HG03354 (cell line): ENCODE measurements around the gene COMMD7.

ENCODE experiments used
- ATAC-seq: cut with Tn5 transposase; IDR thresholded peaks from one replicate; pipeline ENCODE4 v1.9.1; 2021; ENCODE audit warnings: mild to moderate bottlenecking; ENCODE audit not compliant: unreplicated experiment, poor library complexity, severe bottlenecking

COMMD7 gene

DNA sequence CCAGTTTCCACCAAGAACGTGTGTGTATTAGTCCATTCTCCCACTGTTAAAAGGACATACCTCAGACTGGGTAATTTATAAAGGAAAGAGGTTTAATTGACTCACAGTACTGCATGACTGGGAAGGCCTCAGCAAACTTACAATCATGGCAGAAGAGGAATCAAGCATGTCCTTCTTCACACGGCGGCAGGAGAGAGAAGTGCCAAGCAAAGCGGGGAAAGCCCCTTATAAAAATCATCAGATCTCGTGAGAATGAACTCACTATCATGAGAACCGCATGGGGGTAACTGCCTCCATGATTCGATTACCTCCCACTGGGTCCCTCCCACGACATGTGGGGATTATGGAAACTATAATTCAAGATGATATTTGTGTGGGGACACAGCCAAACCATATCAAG lies 82.6 kb downstream of the COMMD7 start:
- ATAC-seq = no peak

DNA sequence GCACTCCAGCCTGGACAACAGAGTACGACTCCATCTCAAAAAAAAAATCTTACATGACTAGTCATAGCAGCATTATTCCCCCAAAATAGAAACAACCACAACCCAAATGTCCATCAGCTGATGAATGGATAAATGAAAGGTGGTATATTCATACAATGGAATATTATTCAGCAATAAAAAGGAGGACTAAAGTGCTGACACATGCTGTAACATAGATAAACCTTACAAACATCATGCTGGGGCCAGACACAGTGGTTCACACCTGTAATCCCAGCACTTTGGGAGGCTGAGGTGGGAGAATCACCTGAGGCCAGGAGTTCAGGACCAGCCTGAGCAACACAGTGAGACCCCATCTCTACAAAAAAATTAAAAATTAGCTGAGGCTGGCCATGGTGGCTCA lies 86.4 kb downstream of the COMMD7 start:
- ATAC-seq = no peak

DNA sequence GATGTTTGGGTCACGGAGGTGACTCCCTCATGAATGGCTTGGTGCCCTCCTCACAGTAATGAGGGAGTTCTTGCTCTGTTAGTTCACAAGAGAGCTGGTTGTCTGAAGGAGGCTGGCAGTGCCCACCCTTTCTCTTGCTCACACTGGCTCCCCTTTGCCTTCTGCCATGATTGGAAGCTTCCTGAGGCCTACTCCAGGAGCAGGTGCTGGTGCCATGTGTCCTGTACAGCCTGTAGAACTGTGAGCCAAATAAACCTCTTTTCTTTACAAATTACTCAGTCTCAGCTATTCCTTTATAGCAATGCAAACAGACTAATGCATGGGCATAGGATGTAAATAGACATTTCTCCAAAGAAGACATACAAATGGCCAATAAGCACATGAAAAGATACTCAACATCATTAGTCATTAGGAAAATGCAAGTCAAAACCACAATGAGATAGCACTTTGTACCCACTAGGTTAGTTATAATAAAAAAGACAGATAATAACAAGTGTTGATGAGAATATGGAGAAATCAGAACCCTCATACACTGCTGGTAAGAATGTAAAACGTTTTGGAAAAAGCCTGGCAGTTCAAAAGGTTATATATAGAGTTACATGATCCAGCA lies 87.3 kb downstream of the COMMD7 start:
- ATAC-seq = no peak

DNA sequence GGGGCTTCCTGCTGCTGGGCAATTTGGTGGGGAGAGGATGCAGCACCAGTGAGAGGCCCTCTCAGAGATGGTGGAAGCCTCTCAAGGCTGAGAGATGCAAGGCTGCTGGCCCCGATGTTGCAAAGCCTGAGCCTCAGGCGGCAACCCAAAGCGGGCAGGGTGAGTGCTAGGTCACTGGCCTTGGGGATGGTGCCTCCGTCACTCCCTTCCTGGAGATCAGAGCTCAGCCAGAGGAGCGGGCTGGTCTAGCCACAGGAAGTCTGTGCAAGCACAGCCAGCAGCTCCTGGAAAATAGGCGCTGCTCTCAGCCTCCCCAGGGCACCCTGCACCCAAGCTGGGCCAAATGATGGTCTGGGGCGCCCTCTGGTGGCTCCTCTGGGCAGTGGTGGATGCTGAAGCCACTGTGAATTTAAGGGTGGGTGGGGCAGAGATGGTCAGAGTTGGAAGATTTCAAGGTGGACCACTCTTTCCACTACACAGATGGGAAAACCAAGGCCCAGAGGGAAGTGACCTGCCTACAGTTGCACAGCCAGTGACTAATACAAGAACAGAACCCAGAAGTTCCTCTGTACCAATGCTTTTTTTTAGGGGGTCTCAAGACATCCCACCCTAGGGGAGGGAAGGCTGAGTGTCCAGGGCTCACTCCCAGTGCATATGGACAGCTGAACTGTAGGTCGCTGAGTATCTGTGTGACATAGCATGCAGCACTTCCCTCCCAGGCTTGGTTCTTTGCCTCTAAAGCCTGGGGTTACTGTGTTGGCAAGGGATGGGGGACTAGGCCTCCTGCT lies 90.3 kb downstream of the COMMD7 start:
- ATAC-seq = no peak
